HG02970 (cell line): Measurements from ENCODE around the gene LSM7.
"Not testable (repeated sequence)": the region's sequence is repeated elsewhere in the genome, so short reads cannot be mapped to it uniquely, and the experiment has no call there.

ENCODE experiments used
- ATAC-seq: cut with Tn5 transposase; IDR thresholded peaks from one replicate; pipeline ENCODE4 v1.9.1; 2021; ENCODE audit warnings: mild to moderate bottlenecking, moderate library complexity, moderate number of reproducible peaks; ENCODE audit not compliant: unreplicated experiment, low FRiP score

Gene LSM7

GRCh38 chr19:2355168-2356035, 27.0 kb upstream of the LSM7 start:
- no peak for ATAC-seq

GRCh38 chr19:2354670-2355069, 26.3 kb upstream of the LSM7 start:
- no peak for ATAC-seq

GRCh38 chr19:2353887-2354592, 25.7 kb upstream of the LSM7 start:
- ATAC-seq, result no peak

GRCh38 chr19:2353159-2353886, 24.9 kb upstream of the LSM7 start:
- ATAC-seq, result no peak

- ATAC-seq, result no peak
Observed at GRCh38 chr19:2352121-2352520, 23.7 kb upstream of the LSM7 start.

- no peak for ATAC-seq
Observed at GRCh38 chr19:2351591-2351990, 23.2 kb upstream of the LSM7 start.

GRCh38 chr19:2350656-2351055, 22.3 kb upstream of the LSM7 start:
- no peak for ATAC-seq

GRCh38 chr19:2349818-2350217, 21.4 kb upstream of the LSM7 start:
- ATAC-seq, result not testable (repeated sequence)

GRCh38 chr19:2345794-2346663, 17.6 kb upstream of the LSM7 start:
- ATAC-seq, result no peak

- ATAC-seq, result no peak
Observed at GRCh38 chr19:2345076-2345475, 16.7 kb upstream of the LSM7 start.

GRCh38 chr19:2344381-2344870, 16.0 kb upstream of the LSM7 start:
- ATAC-seq, result no peak

GRCh38 chr19:2343289-2343982, 15.1 kb upstream of the LSM7 start:
- ATAC-seq, result no peak

- ATAC-seq, result no peak
Observed at GRCh38 chr19:2342656-2343288, 14.4 kb upstream of the LSM7 start.

- no peak for ATAC-seq
Observed at GRCh38 chr19:2341982-2342381, 13.6 kb upstream of the LSM7 start.

GRCh38 chr19:2341244-2341751, 12.9 kb upstream of the LSM7 start:
- ATAC-seq, result no peak

GRCh38 chr19:2340496-2341243, 12.3 kb upstream of the LSM7 start:
- no peak for ATAC-seq

- ATAC-seq, result no peak
Observed at GRCh38 chr19:2339644-2340310, 11.4 kb upstream of the LSM7 start.
